Nucleus accumbens (tissue), 56 donors: ENCODE results near the gene CSAG3.
"Not testable (repeated sequence)": the region's sequence is repeated elsewhere in the genome, so short reads cannot be mapped to it uniquely, and the experiment has no call there.

Source experiments
- DNase-seq, 56 donors: peaks; one replicate each; lab custom pipeline; 2025; lab: John Stamatoyannopoulos, UW

The CSAG3 gene

GRCh38 chrX:152758918-152759317 is at the start of gene CSAG3:
Gene CSAG3 (plus strand): TSS chrX:152759218.
- DNase-seq = not testable (repeated sequence)

GRCh38 chrX:152713195-152713594 is 45.8 kb upstream of the CSAG3 start:
- not testable (repeated sequence) for DNase-seq

- not testable (repeated sequence) for DNase-seq
Observed at GRCh38 chrX:152713815-152714787, 44.9 kb upstream of the CSAG3 start, which contains the start of gene MAGEA2B. Gene MAGEA2B (plus strand): TSS chrX:152714628. CDS start chrX:152717107, 2,479 bp downstream.

GRCh38 chrX:152725409-152725808 is 33.6 kb upstream of the CSAG3 start:
- no peak for DNase-seq

GRCh38 chrX:152733261-152733975 is 25.6 kb upstream of the CSAG3 start, which contains the start of the genes CSAG1 and MAGEA12:
Gene CSAG1 (minus strand): TSS chrX:152733721. CDS start chrX:152732460, 1,261 bp downstream.
Gene MAGEA12 (plus strand): TSS chrX:152733757. CDS start chrX:152736162, 2,405 bp downstream.
- DNase-seq = no peak

- not testable (repeated sequence) for DNase-seq
Observed at GRCh38 chrX:152734143-152734858, 24.7 kb upstream of the CSAG3 start.

GRCh38 chrX:152735101-152735500 is 23.9 kb upstream of the CSAG3 start:
- DNase-seq = no peak

GRCh38 chrX:152735860-152736511 is 23.0 kb upstream of the CSAG3 start:
- DNase-seq = no peak

- not testable (repeated sequence) for DNase-seq
Observed at GRCh38 chrX:152736528-152736927, 22.5 kb upstream of the CSAG3 start.

GRCh38 chrX:152738560-152738959 is 20.5 kb upstream of the CSAG3 start:
- no peak for DNase-seq

GRCh38 chrX:152753686-152754650 is 5.0 kb upstream of the CSAG3 start, which contains the start of gene MAGEA2:
Gene MAGEA2 (minus strand): TSS chrX:152753842. CDS start chrX:152751363, 2,479 bp downstream.
- not testable (repeated sequence) for DNase-seq

- DNase-seq = not testable (repeated sequence)
Observed at GRCh38 chrX:152754871-152755270, 4.1 kb upstream of the CSAG3 start.

- DNase-seq = not testable (repeated sequence)
Observed at GRCh38 chrX:152759544-152759943, 526 bp downstream of the CSAG3 start.

- DNase-seq = not testable (repeated sequence)
Observed at GRCh38 chrX:152761582-152761981, 2.6 kb downstream of the CSAG3 start.

- DNase-seq = not testable (repeated sequence)
Observed at GRCh38 chrX:152766562-152766961, 7.5 kb downstream of the CSAG3 start.

GRCh38 chrX:152769549-152770289 is 10.7 kb downstream of the CSAG3 start, which contains the start of gene MAGEA6:
Gene MAGEA6 (minus strand): TSS chrX:152769689. CDS start chrX:152767650, 2,039 bp downstream.
- DNase-seq = not testable (repeated sequence)

GRCh38 chrX:152787062-152787461 is 28.0 kb downstream of the CSAG3 start:
- DNase-seq = not testable (repeated sequence)
